Neuronal stem cell (in vitro differentiated cells): ENCODE data around the gene FYN.

Experiments used
- DNase-seq: peaks from one replicate; pipeline ENCODE4 v3.0.0-alpha.2; 2013; ENCODE audit warnings: low spot score
- H2AFZ ChIP-seq: one replicate; pipeline ENCODE4 v1.6.1; 2013; ENCODE audit warnings: mild to moderate bottlenecking, low read length, inconsistent platforms
- H2AK5ac ChIP-seq: 2 replicates; pipeline ENCODE4 v1.6.1; 2013; ENCODE audit warnings: low read depth, mild to moderate bottlenecking, inconsistent platforms, low read length, moderate library complexity, mixed read lengths
- H2BK120ac ChIP-seq: 2 replicates; pipeline ENCODE4 v1.6.1; 2013; ENCODE audit warnings: low read depth, mild to moderate bottlenecking, inconsistent platforms, low read length, moderate library complexity, mixed read lengths
- H2BK12ac ChIP-seq: one replicate; pipeline ENCODE4 v1.6.1; 2013; ENCODE audit warnings: low read length, inconsistent platforms
- H2BK15ac ChIP-seq: 2 replicates; pipeline ENCODE4 v1.6.1; 2013; ENCODE audit warnings: mild to moderate bottlenecking, low read length, inconsistent platforms, mixed read lengths
- H2BK5ac ChIP-seq: one replicate; pipeline ENCODE4 v1.6.1; 2013; ENCODE audit warnings: inconsistent platforms, mild to moderate bottlenecking, low read length, moderate library complexity
- H3K14ac ChIP-seq: one replicate; pipeline ENCODE4 v1.6.1; 2013; ENCODE audit warnings: low read length, inconsistent platforms
- H3K18ac ChIP-seq: 2 replicates; pipeline ENCODE4 v1.6.1; 2013; ENCODE audit warnings: low read length, inconsistent platforms
- H3K23ac ChIP-seq: 2 replicates; pipeline ENCODE4 v1.6.1; 2013; ENCODE audit warnings: low read depth, mild to moderate bottlenecking, mixed read lengths, low read length, inconsistent platforms; ENCODE audit not compliant: poor library complexity
- H3K27ac ChIP-seq: replicated peaks from 3 replicates; pipeline ENCODE4 v1.5.1; 2013; ENCODE audit warnings: low read length, inconsistent platforms
- H3K27me3 ChIP-seq, 3 experiments: 2 replicates each; pipeline ENCODE4 v1.6.1; 2013; ENCODE audit warnings: low read length in 3 of 3, mild to moderate bottlenecking in 2 of 3, inconsistent platforms in 1 of 3, low read depth in 1 of 3, mixed read lengths in 1 of 3, moderate library complexity in 1 of 3; ENCODE audit not compliant: control insufficient read depth in 3 of 3, insufficient read depth in 3 of 3
- H3K36me3 ChIP-seq, 2 donors: replicated peaks in 1 of 2; 2 replicates each; pipeline ENCODE4 v1.6.1; 2013; ENCODE audit warnings: low read length in 2 of 2; ENCODE audit not compliant: control insufficient read depth in 2 of 2, insufficient read depth in 2 of 2
- H3K4ac ChIP-seq: 2 replicates; pipeline ENCODE4 v1.6.1; 2013; ENCODE audit warnings: inconsistent platforms, mild to moderate bottlenecking, low read length, moderate library complexity
- H3K4me1 ChIP-seq, 2 donors: 1 replicate in 1 of 2; 2 replicates in 1 of 2; pipeline ENCODE4 v1.6.1; 2013; ENCODE audit warnings: low read length in 2 of 2, low read depth in 1 of 2; ENCODE audit not compliant: control insufficient read depth in 2 of 2, insufficient read depth in 1 of 2
- H3K4me2 ChIP-seq: one replicate; pipeline ENCODE4 v1.6.1; 2013; ENCODE audit warnings: mild to moderate bottlenecking, low read length, inconsistent platforms; ENCODE audit not compliant: insufficient read depth, poor library complexity, severe bottlenecking
- H3K4me3 ChIP-seq, 2 donors: 2 replicates each; pipeline ENCODE4 v1.5.1; 2013; ENCODE audit warnings: low read length in 2 of 2, mild to moderate bottlenecking in 2 of 2, inconsistent platforms in 1 of 2, moderate library complexity in 1 of 2
- H3K79me1 ChIP-seq: one replicate; pipeline ENCODE4 v1.6.1; 2013; ENCODE audit warnings: low read depth, mild to moderate bottlenecking, inconsistent platforms, low read length, moderate library complexity
- H3K9ac ChIP-seq: one replicate; pipeline ENCODE4 v1.6.1; 2013; ENCODE audit warnings: mild to moderate bottlenecking, low read depth, low read length, inconsistent platforms; ENCODE audit not compliant: poor library complexity
- H3K9me3 ChIP-seq, 2 donors: replicated peaks in 1 of 2; 2 replicates each; pipeline versions ENCODE3 to v1.6.1; 2013; ENCODE audit warnings: low read length in 2 of 2, mild to moderate bottlenecking in 2 of 2, inconsistent platforms in 1 of 2, low read depth in 1 of 2, mixed read lengths in 1 of 2, moderate library complexity in 1 of 2; ENCODE audit not compliant: control insufficient read depth in 2 of 2, insufficient read depth in 1 of 2
- H4K8ac ChIP-seq: one replicate; pipeline ENCODE4 v1.6.1; 2013; ENCODE audit warnings: low read depth, mild to moderate bottlenecking, inconsistent platforms, low read length, moderate library complexity
- H4K91ac ChIP-seq: one replicate; pipeline ENCODE4 v1.6.1; 2013; ENCODE audit warnings: low read length, low read depth, mild to moderate bottlenecking, inconsistent platforms; ENCODE audit not compliant: poor library complexity
- WGBS, 2 donors: extraction: QIAGEN DNeasy Blood & Tissue Kit; methylation state at CpG; one replicate each; pipeline ENCODE4 v1.1.7; 2013; ENCODE audit warnings: missing lambda C conversion rate in 2 of 2, mixed read lengths in 1 of 2; ENCODE audit not compliant: insufficient read length in 2 of 2, insufficient replicate concordance in 1 of 2; ENCODE audit errors: extremely low coverage in 2 of 2; 5-methylcytosine and 5-hydroxymethylcytosine counted together

FYN gene

GRCh38 chr6:111885373-111886027 is 12.2 kb upstream of the FYN start:
- no peak overlapping the region for H4K91ac ChIP-seq
- H3K9ac ChIP-seq, result no peak overlapping the region
- H3K79me1 ChIP-seq, result no peaks in the 10 kb centered on the region
- no peak overlapping the region for H2AFZ ChIP-seq
- H3K4me3 ChIP-seq, result no peak overlapping the region
- no peak overlapping the region for H3K23ac ChIP-seq
- no peak overlapping the region for H2BK120ac ChIP-seq
- H3K36me3 ChIP-seq, result no peaks in the 10 kb centered on the region
- no peak overlapping the region for H3K4ac ChIP-seq
- H4K8ac ChIP-seq, result no peak overlapping the region
- H3K4me2 ChIP-seq, result no peak overlapping the region
- H2BK5ac ChIP-seq, result no peak overlapping the region
- no peak overlapping the region for H3K14ac ChIP-seq
- H3K4me1 ChIP-seq, result peaks cover 0 to 13% of the 10 kb centered on the region in 2 donors
- H2AK5ac ChIP-seq, result no peak overlapping the region
- H3K27me3 ChIP-seq, result no peaks in the 10 kb centered on the region
- DNase-seq, result no peak
- no peak overlapping the region for H3K18ac ChIP-seq
- no peak overlapping the region for H3K27ac ChIP-seq
- no CpG with 5 or more reads among the region's 3 CpGs for WGBS, 2 donors
- H3K9me3 ChIP-seq, result no peaks in the 10 kb centered on the region
- no peak overlapping the region for H2BK12ac ChIP-seq
- H2BK15ac ChIP-seq, result no peak overlapping the region

- Histone ChIP-seq H2AK5ac (no peak overlapping the region), H3K18ac (no peak overlapping the region), H3K4ac (no peak overlapping the region), H3K4me1 (peaks cover 0 to 3% of the 10 kb centered on the region in 2 donors), H2BK15ac (no peak overlapping the region), H3K23ac (no peak overlapping the region), H3K9ac (no peak overlapping the region), H4K91ac (no peak overlapping the region), H3K4me3 (no peak overlapping the region), H3K36me3 (no peaks in the 10 kb centered on the region), H4K8ac (no peak overlapping the region), H3K9me3 (no peaks in the 10 kb centered on the region), H2AFZ (peak overlapping the region; percentile 72), H2BK12ac (no peak overlapping the region), H3K27ac (no peak overlapping the region), H3K79me1 (no peaks in the 10 kb centered on the region), H3K4me2 (no peak overlapping the region), H2BK5ac (no peak overlapping the region), H2BK120ac (no peak overlapping the region), H3K27me3 (no peaks in the 10 kb centered on the region), H3K14ac (no peak overlapping the region)
- WGBS, 2 donors, result no CpG with 5 or more reads among the region's 2 CpGs
- DNase-seq, result no peak
Measured at GRCh38 chr6:111884068-111884467, 10.8 kb upstream of the FYN start.

- H2AK5ac ChIP-seq, result no peak overlapping the region
- DNase-seq, result no peak
- WGBS, 2 donors, result no CpG with 5 or more reads among the region's 2 CpGs
- H3K4me1 ChIP-seq, result no peaks in the 10 kb centered on the region
- no peak overlapping the region for H3K4me3 ChIP-seq
- no peak overlapping the region for H2AFZ ChIP-seq
- no peak overlapping the region for H3K14ac ChIP-seq
- H2BK120ac ChIP-seq, result no peak overlapping the region
- no peak overlapping the region for H3K4ac ChIP-seq
- H3K9me3 ChIP-seq, result no peaks in the 10 kb centered on the region
- no peak overlapping the region for H3K4me2 ChIP-seq
- H4K8ac ChIP-seq, result no peak overlapping the region
- H3K9ac ChIP-seq, result no peak overlapping the region
- H3K27ac ChIP-seq, result no peak overlapping the region
- H2BK5ac ChIP-seq, result no peak overlapping the region
- H3K27me3 ChIP-seq, result no peaks in the 10 kb centered on the region
- no peaks in the 10 kb centered on the region for H3K79me1 ChIP-seq
- no peak overlapping the region for H4K91ac ChIP-seq
- H2BK12ac ChIP-seq, result no peak overlapping the region
- no peak overlapping the region for H3K18ac ChIP-seq
- H2BK15ac ChIP-seq, result no peak overlapping the region
- H3K36me3 ChIP-seq, result no peaks in the 10 kb centered on the region
- H3K23ac ChIP-seq, result no peak overlapping the region
Measured at GRCh38 chr6:111880181-111880888, 7.1 kb upstream of the FYN start.

GRCh38 chr6:111875741-111876140 is 2.5 kb upstream of the FYN start:
- H3K27ac ChIP-seq, result no peak overlapping the region
- H2BK12ac ChIP-seq, result no peak overlapping the region
- no peak overlapping the region for H2AK5ac ChIP-seq
- H3K14ac ChIP-seq, result no peak overlapping the region
- no peaks in the 10 kb centered on the region for H3K9me3 ChIP-seq
- H2BK5ac ChIP-seq, result no peak overlapping the region
- H3K27me3 ChIP-seq, result no peaks in the 10 kb centered on the region
- H3K18ac ChIP-seq, result no peak overlapping the region
- WGBS, 2 donors, result no CpG with 5 or more reads among the region's 4 CpGs
- H3K9ac ChIP-seq, result no peak overlapping the region
- no peak overlapping the region for H3K4me3 ChIP-seq
- H4K91ac ChIP-seq, result no peak overlapping the region
- no peak overlapping the region for H2AFZ ChIP-seq
- H2BK15ac ChIP-seq, result no peak overlapping the region
- DNase-seq, result no peak
- no peak overlapping the region for H3K4me2 ChIP-seq
- no peaks in the 10 kb centered on the region for H3K36me3 ChIP-seq
- no peaks in the 10 kb centered on the region for H3K79me1 ChIP-seq
- H3K4ac ChIP-seq, result no peak overlapping the region
- peaks cover 3 to 7% of the 10 kb centered on the region in 2 donors for H3K4me1 ChIP-seq
- no peak overlapping the region for H2BK120ac ChIP-seq
- H4K8ac ChIP-seq, result no peak overlapping the region
- no peak overlapping the region for H3K23ac ChIP-seq
